Measurements from ENCODE around the gene TUBA4B. TPM values are rescaled to one million over a fixed set of nuclear protein-coding genes. Genes with fewer than 3 reads are reported as not detected.

The TUBA4B gene
- total RNA-seq, 1 donor from 2014 or later, result not detected

DNA sequence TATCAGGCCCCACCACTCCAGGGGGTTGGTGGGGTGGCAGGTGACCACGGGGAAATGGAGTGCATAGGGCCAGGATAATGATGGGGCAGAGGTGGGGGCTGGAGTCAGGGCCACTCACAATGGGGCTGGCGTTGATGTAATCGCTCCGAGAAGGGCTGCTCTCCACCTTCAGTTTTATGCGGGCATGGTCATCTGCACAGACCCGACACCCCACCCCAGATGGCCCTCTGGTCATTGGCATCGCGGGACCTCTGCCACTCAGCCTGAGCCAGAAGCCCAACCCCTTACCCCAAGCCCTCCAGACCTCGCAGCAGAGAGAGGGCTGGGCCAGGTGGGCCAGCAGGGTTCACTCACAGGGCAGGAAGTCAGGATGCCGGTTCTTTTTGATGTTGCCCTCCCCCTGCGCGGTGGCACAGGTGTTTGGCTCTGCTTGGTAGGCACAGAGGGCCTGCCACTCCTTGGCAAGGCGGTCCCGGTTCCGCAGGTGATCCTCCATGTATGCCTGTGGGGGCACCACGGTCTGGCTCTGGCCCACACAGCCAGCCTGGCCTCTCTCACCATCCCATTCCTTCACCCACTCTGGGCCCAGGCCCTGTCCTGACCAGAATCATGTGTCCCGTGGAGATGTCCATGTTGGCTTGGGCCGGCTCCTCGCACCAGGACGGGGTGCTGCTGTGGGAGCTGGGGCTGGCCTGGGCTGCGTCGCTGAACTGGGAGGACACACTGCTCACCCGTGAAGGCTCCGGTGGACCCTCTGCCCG, 43.8 kb downstream of the TUBA4B start:
- Histone ChIP-seq H3K9ac (ENCODE audit: low read depth in 1 of 3, low read length in 3 of 3) (no peak overlapping the region), H3K36me3 (ENCODE audit: control insufficient read depth in 3 of 3, insufficient read depth in 3 of 3, low read length in 3 of 3) (no peaks in the 10 kb centered on the region), H3K27me3 (ENCODE audit: control insufficient read depth in 3 of 3, insufficient read depth in 3 of 3, low read length in 3 of 3) (peaks cover 0 to 12% (median 11%) of the 10 kb centered on the region in 3 donors), H3K4me3 (ENCODE audit: low read length in 3 of 3) (no peak overlapping the region), H3K9me3 (ENCODE audit: control insufficient read depth in 3 of 3, low read length in 3 of 3) (no peaks in the 10 kb centered on the region), H3K27ac (ENCODE audit: low read depth, low read length) (no peak overlapping the region), H3K4me1 (ENCODE audit: control insufficient read depth in 3 of 3, insufficient read depth in 3 of 3, low read length in 3 of 3) (peaks cover 11 to 20% (median 12%) of the 10 kb centered on the region in 3 donors)

DNA sequence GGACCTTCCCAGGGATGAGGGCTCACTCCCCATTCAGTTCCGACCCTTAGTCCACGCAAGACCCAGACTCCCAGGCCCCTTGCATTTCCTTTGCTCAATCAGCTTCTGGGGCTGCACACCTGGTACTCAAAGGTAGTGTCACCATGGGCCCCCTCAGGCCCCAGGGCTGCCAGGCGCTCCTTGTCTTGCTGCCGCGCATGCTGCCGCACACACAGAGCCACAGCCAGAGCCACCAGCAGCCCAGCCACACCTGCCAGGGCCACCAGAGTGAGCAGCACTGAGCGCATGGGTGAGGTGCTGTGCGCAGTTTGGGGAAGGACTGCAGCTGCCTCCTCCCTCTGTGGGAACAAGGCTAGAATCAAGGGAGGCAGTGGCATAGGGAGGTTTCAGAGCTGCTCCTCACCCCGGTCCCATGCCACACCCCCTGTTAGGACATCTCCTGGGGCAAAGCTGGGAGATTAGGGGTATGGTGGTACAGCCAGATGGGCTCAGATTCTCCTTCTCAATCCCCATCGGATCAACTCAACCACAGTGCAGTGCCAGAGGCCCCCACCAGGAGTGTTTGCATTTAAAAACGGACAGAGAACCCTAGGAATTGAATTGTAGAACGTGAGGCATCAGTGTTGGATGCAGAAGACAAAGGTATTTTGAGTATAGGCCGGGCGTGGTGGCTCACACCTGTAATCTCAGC, 44.9 kb downstream of the TUBA4B start:
- H3K36me3 ChIP-seq (ENCODE audit: control insufficient read depth in 3 of 3, insufficient read depth in 3 of 3, low read length in 3 of 3), result no peaks in the 10 kb centered on the region
- no peak overlapping the region for H3K27ac ChIP-seq (ENCODE audit: low read depth, low read length)
- H3K9me3 ChIP-seq (ENCODE audit: control insufficient read depth in 3 of 3, low read length in 3 of 3), result no peaks in the 10 kb centered on the region
- H3K4me3 ChIP-seq (ENCODE audit: low read length in 3 of 3), result no peak overlapping the region
- H3K27me3 ChIP-seq (ENCODE audit: control insufficient read depth in 3 of 3, insufficient read depth in 3 of 3, low read length in 3 of 3), result peaks cover 0 to 23% (median 20%) of the 10 kb centered on the region in 3 donors
- H3K4me1 ChIP-seq (ENCODE audit: control insufficient read depth in 3 of 3, insufficient read depth in 3 of 3, low read length in 3 of 3), result peaks cover 11 to 20% (median 12%) of the 10 kb centered on the region in 3 donors
- H3K9ac ChIP-seq (ENCODE audit: low read depth in 1 of 3, low read length in 3 of 3), result no peak overlapping the region

DNA sequence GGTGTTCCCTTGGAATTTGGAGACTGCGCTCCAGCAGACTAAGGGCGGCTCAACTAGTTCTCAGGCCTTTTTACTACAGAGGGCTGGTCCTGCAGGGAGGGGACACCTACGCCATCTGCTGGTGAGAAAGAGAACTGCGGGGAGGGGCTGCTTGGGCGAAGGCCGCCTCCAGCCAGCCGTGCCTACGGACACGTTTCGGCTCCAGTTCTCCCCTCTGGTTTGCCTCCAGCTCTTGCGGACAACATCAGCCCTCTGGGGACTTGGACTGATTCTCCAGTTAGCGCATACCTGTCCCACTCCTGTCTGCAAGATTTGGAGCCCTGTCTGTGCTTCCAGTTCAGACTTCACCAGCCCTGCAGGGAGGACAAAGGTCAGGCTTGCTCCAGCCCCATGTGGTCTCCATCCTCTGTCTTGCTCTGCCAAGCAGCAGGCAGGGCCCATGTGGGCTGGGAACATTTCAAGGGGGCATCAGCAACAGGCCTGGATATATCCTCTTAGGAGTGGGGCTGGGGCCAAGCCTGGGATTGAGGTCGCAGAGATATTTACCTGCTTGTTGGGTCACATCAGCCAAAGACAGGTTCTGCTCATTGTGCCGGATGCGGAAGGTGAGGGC, 45.8 kb downstream of the TUBA4B start:
- peak overlapping the region in 2 of 3 donors; percentile 13 to 43 for H3K4me3 ChIP-seq (ENCODE audit: low read length in 3 of 3)
- H3K9me3 ChIP-seq (ENCODE audit: control insufficient read depth in 3 of 3, low read length in 3 of 3), result no peaks in the 10 kb centered on the region
- no peaks in the 10 kb centered on the region for H3K36me3 ChIP-seq (ENCODE audit: control insufficient read depth in 3 of 3, insufficient read depth in 3 of 3, low read length in 3 of 3)
- no peak overlapping the region for H3K27ac ChIP-seq (ENCODE audit: low read depth, low read length)
- H3K27me3 ChIP-seq (ENCODE audit: control insufficient read depth in 3 of 3, insufficient read depth in 3 of 3, low read length in 3 of 3), result peaks cover 4 to 31% (median 25%) of the 10 kb centered on the region in 3 donors
- peaks cover 11 to 20% (median 12%) of the 10 kb centered on the region in 3 donors for H3K4me1 ChIP-seq (ENCODE audit: control insufficient read depth in 3 of 3, insufficient read depth in 3 of 3, low read length in 3 of 3)
- peak overlapping the region; percentile 30 to 45 (median 32) for H3K9ac ChIP-seq (ENCODE audit: low read depth in 1 of 3, low read length in 3 of 3)

DNA sequence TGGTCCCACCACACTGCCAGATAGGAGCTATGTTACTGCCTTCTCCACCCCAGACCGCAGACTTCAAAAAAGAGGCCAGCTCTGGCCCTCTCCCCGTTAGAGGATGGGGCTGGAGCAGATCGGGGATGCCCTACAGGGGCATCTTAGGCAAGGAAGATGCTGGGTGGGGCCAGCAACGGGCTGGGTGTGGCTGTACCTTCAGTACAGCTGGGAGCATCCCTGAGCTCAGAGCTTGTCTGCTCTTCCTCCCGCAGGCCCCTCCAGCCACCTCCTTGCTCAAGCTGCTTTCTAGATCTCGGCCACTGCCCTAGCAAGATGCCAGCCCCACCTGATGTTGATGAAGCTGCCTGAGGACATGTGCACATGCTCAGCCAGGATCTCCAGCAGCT, 46.3 kb downstream of the TUBA4B start:
- Histone ChIP-seq H3K9ac (ENCODE audit: low read depth in 1 of 3, low read length in 3 of 3) (peak overlapping the region in 1 of 3 donors; percentile 32), H3K4me3 (ENCODE audit: low read length in 3 of 3) (no peak overlapping the region), H3K27ac (ENCODE audit: low read depth, low read length) (no peak overlapping the region), H3K4me1 (ENCODE audit: control insufficient read depth in 3 of 3, insufficient read depth in 3 of 3, low read length in 3 of 3) (peaks cover 8 to 15% (median 8%) of the 10 kb centered on the region in 3 donors), H3K27me3 (ENCODE audit: control insufficient read depth in 3 of 3, insufficient read depth in 3 of 3, low read length in 3 of 3) (peaks cover 4 to 32% (median 26%) of the 10 kb centered on the region in 3 donors), H3K36me3 (ENCODE audit: control insufficient read depth in 3 of 3, insufficient read depth in 3 of 3, low read length in 3 of 3) (no peaks in the 10 kb centered on the region), H3K9me3 (ENCODE audit: control insufficient read depth in 3 of 3, low read length in 3 of 3) (no peaks in the 10 kb centered on the region)

DNA sequence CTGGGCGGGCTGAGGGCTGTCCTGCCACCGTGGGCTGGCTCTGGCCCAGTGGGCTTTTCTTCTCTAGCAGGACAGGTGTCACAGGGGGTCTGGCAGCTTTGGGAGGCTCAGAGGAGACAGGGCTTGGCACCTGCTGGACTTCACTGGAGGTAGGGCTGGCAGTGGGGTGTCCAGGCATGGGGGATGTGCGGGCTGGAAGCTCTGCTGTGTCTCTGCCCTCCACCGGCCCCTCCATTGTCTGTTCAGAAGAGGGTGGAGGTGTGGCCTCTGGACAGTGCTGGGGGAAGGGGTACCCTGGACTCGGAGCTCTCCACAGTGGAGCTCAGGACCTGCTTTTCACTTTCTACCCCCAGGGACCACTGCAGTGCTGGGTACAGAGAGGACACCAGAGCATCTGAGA, 47.0 kb downstream of the TUBA4B start:
- Histone ChIP-seq H3K27me3 (ENCODE audit: control insufficient read depth in 3 of 3, insufficient read depth in 3 of 3, low read length in 3 of 3) (peaks cover 4 to 32% (median 26%) of the 10 kb centered on the region in 3 donors), H3K4me3 (ENCODE audit: low read length in 3 of 3) (no peak overlapping the region), H3K27ac (ENCODE audit: low read depth, low read length) (no peak overlapping the region), H3K36me3 (ENCODE audit: control insufficient read depth in 3 of 3, insufficient read depth in 3 of 3, low read length in 3 of 3) (no peaks in the 10 kb centered on the region), H3K9ac (ENCODE audit: low read depth in 1 of 3, low read length in 3 of 3) (no peak overlapping the region), H3K4me1 (ENCODE audit: control insufficient read depth in 3 of 3, insufficient read depth in 3 of 3, low read length in 3 of 3) (peaks cover 5 to 10% (median 5%) of the 10 kb centered on the region in 3 donors), H3K9me3 (ENCODE audit: control insufficient read depth in 3 of 3, low read length in 3 of 3) (no peaks in the 10 kb centered on the region)

DNA sequence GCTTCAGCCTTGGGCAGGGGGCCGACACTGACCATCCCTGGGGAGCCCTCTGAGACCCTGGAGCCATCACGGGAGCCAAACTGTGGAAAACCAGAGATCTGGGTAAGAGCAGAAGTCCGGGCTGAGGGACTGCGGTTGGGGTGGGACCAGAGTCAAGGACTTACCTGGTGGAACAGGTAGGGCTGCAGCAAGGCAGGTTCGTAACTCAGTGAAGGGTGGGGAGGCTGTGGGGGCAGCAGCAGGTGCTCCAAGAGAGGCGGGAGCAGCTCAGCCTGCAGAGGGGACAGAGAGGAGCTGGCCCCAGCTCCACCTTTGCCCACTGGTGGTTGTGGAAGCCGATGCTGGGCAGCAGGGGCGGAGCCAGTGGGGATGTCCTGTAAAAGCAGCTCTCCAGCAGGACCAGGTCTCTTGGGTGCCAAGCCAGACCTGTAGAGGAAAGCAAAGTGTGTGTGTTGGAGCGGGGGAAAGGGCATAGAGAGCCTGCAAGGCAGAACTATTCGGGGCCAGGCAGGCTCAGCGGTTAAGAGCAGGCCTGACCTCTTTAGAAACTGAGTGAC, 49.4 kb downstream of the TUBA4B start:
- Histone ChIP-seq H3K36me3 (ENCODE audit: control insufficient read depth in 3 of 3, insufficient read depth in 3 of 3, low read length in 3 of 3) (no peaks in the 10 kb centered on the region), H3K27me3 (ENCODE audit: control insufficient read depth in 3 of 3, insufficient read depth in 3 of 3, low read length in 3 of 3) (peaks cover 14 to 35% (median 29%) of the 10 kb centered on the region in 3 donors)

DNA sequence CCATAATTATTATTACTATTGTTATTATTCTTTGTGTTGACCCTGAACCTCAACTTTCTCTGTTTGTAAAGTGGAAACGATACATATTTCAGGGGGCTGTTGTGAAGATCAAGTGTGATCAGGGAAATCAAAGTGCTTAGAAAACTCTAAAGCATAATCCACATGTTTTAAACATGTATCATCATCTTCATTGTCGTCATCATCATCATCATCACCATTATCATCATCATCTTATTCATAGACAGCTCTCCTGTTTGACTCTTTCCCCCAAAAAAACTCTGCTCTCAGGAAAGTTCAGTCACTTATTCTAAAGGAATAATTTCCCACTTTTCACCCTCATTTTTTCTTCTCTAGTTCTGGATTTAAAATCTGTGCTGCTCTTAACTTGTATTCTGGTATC, 51.2 kb downstream of the TUBA4B start:
- Histone ChIP-seq H3K9me3 (ENCODE audit: control insufficient read depth in 3 of 3, low read length in 3 of 3) (no peaks in the 10 kb centered on the region), H3K27ac (ENCODE audit: low read depth, low read length) (no peak overlapping the region), H3K4me1 (ENCODE audit: control insufficient read depth in 3 of 3, insufficient read depth in 3 of 3, low read length in 3 of 3) (no peaks in the 10 kb centered on the region), H3K9ac (ENCODE audit: low read depth in 1 of 3, low read length in 3 of 3) (no peak overlapping the region), H3K4me3 (ENCODE audit: low read length in 3 of 3) (no peak overlapping the region), H3K36me3 (ENCODE audit: control insufficient read depth in 3 of 3, insufficient read depth in 3 of 3, low read length in 3 of 3) (no peaks in the 10 kb centered on the region), H3K27me3 (ENCODE audit: control insufficient read depth in 3 of 3, insufficient read depth in 3 of 3, low read length in 3 of 3) (peaks cover 18 to 42% (median 38%) of the 10 kb centered on the region in 3 donors)

More for the DNA sequence above, 49.4 kb downstream of the TUBA4B start:
- no peaks in the 10 kb centered on the region for H3K9me3 ChIP-seq (ENCODE audit: control insufficient read depth in 3 of 3, low read length in 3 of 3)
- no peak overlapping the region for H3K9ac ChIP-seq (ENCODE audit: low read depth in 1 of 3, low read length in 3 of 3)
- H3K4me1 ChIP-seq (ENCODE audit: control insufficient read depth in 3 of 3, insufficient read depth in 3 of 3, low read length in 3 of 3), result peaks cover 3 to 6% (median 3%) of the 10 kb centered on the region in 3 donors
- H3K27ac ChIP-seq (ENCODE audit: low read depth, low read length), result no peak overlapping the region
- H3K4me3 ChIP-seq (ENCODE audit: low read length in 3 of 3), result no peak overlapping the region

DNA sequence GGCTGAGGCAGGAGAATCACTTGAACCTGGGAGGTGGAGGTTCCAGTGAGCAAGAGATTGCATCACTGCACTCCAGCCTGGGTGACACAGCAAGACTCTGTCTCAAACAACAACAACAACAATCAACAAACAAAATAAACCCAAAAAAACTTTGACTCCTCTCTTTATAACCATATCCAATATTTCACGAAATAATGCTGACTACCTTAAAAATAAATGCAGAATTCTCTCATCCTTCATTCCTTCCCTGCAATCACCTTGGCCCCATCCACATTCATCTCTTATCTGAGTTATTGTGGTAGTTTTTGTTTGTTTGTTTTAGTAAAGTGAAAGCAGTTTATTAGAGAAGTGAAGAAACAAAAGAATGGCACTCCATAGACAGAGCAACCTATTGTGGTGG, 53.0 kb downstream of the TUBA4B start:
- H3K4me1 ChIP-seq (ENCODE audit: control insufficient read depth in 3 of 3, insufficient read depth in 3 of 3, low read length in 3 of 3), result no peaks in the 10 kb centered on the region
- H3K9ac ChIP-seq (ENCODE audit: low read depth in 1 of 3, low read length in 3 of 3), result no peak overlapping the region
- H3K9me3 ChIP-seq (ENCODE audit: control insufficient read depth in 3 of 3, low read length in 3 of 3), result no peaks in the 10 kb centered on the region
- no peaks in the 10 kb centered on the region for H3K36me3 ChIP-seq (ENCODE audit: control insufficient read depth in 3 of 3, insufficient read depth in 3 of 3, low read length in 3 of 3)
- H3K4me3 ChIP-seq (ENCODE audit: low read length in 3 of 3), result no peak overlapping the region
- H3K27ac ChIP-seq (ENCODE audit: low read depth, low read length), result no peak overlapping the region
- peaks cover 30 to 52% (median 47%) of the 10 kb centered on the region in 3 donors for H3K27me3 ChIP-seq (ENCODE audit: control insufficient read depth in 3 of 3, insufficient read depth in 3 of 3, low read length in 3 of 3)

DNA sequence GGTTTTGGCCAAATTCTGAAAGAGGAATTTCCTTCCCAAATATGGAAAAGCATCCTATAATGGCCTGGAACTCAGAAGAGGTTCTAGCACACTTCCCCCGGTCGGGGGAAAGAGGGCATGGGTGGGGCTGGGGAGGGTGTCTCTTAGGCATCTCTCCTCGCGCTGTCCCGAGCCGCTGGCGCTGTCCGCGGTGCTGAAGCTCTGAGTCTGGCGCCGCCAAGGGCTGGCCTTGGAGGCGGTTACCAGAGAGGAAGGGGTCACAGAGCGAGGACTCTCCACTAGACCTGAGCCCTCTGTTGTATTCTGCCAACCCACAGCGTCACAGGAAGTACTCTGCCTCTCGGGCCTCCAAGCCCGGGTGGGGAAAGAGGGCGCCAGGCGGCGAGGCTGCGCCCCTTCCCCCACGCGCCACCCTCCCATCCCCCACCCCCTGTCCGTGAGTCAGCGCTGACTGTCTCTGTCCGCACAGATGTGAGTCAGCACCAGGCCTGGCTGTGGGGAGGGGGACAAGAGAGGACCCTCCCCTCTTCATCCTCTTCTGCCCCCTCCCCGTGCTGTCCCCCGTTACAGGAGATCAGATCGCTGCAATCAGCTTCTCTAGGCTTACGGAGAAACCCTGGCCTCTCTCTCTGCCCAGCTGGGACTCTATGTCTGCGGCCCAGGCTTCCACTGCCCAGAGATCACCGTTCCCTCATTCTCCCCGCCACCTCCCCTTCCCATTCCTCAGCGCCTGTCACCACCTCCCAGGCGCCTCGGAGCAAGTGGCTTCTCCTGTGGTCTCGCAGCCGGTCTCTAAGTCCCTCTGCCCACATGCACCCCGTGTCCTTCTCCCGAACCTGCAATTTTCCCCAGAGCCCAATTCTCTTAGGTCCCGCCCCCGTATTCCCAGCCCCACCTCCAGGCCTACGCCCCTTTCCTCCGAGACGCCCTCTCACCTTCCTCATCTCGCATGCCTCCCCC, 55.4 kb downstream of the TUBA4B start:
- Histone ChIP-seq H3K9me3 (ENCODE audit: control insufficient read depth in 3 of 3, low read length in 3 of 3) (no peaks in the 10 kb centered on the region), H3K9ac (ENCODE audit: low read depth in 1 of 3, low read length in 3 of 3) (no peak overlapping the region), H3K27me3 (ENCODE audit: control insufficient read depth in 3 of 3, insufficient read depth in 3 of 3, low read length in 3 of 3) (peaks cover 30 to 33% (median 33%) of the 10 kb centered on the region in 3 donors), H3K4me1 (ENCODE audit: control insufficient read depth in 3 of 3, insufficient read depth in 3 of 3, low read length in 3 of 3) (no peaks in the 10 kb centered on the region), H3K36me3 (ENCODE audit: control insufficient read depth in 3 of 3, insufficient read depth in 3 of 3, low read length in 3 of 3) (no peaks in the 10 kb centered on the region), H3K4me3 (ENCODE audit: low read length in 3 of 3) (no peak overlapping the region), H3K27ac (ENCODE audit: low read depth, low read length) (no peak overlapping the region)
